Fibroblast of lung (primary cell): ENCODE measurements around the gene EXOC6. TPM values are rescaled to one million over a fixed set of nuclear protein-coding genes. Genes with fewer than 3 reads are reported as not detected.

Experiments used
- DNase-seq, 2 donors: peaks; one replicate each; pipeline versions ENCODE4 v3.0.0 to v3.0.0-alpha.2; 2010; ENCODE audit warnings: low read depth in 2 of 2
- H2AFZ ChIP-seq: 2 replicates; pipeline ENCODE4 v1.5.1; 2012; ENCODE audit warnings: low read length, control low read depth, inconsistent platforms
- H3K27ac ChIP-seq: 2 replicates; pipeline ENCODE4 v1.5.1; 2011; ENCODE audit warnings: low read length, control low read depth; ENCODE audit not compliant: insufficient read depth
- H3K27me3 ChIP-seq: 2 replicates; pipeline ENCODE4 v1.5.1; 2011; ENCODE audit warnings: mild to moderate bottlenecking, low read length; ENCODE audit not compliant: control insufficient read depth, insufficient read depth
- H3K36me3 ChIP-seq: 2 replicates; pipeline ENCODE4 v1.5.1; 2011; ENCODE audit warnings: low read length; ENCODE audit not compliant: control insufficient read depth, insufficient read depth
- H3K4me1 ChIP-seq: 2 replicates; pipeline ENCODE4 v1.5.1; 2011; ENCODE audit warnings: low read length; ENCODE audit not compliant: control insufficient read depth, insufficient read depth; ENCODE audit errors: extremely low read depth
- H3K4me2 ChIP-seq: 2 replicates; pipeline ENCODE4 v1.5.1; 2011; ENCODE audit warnings: low read length, control low read depth; ENCODE audit not compliant: insufficient read depth; ENCODE audit errors: extremely low read depth
- H3K4me3 ChIP-seq, 4 experiments: fragments of 200-600 bp in 1 of 4; sonication (generic) in 1 of 4; replicated peaks in 1 of 4; 2 replicates each; pipeline ENCODE4 v1.5.1; 2011 to 2016; ENCODE audit warnings: low read length in 4 of 4, low read depth in 3 of 4, mild to moderate bottlenecking in 3 of 4, control low read depth in 2 of 4, inconsistent platforms in 1 of 4, mixed read lengths in 1 of 4; ENCODE audit not compliant: insufficient read depth in 1 of 4; ENCODE audit errors: control extremely low read depth in 1 of 4
- H3K79me2 ChIP-seq: 2 replicates; pipeline ENCODE4 v1.5.1; 2012; ENCODE audit warnings: mild to moderate bottlenecking, low read length, inconsistent platforms; ENCODE audit not compliant: control insufficient read depth, insufficient read depth
- H3K9ac ChIP-seq: 2 replicates; pipeline ENCODE4 v1.5.1; 2011; ENCODE audit warnings: mild to moderate bottlenecking, low read length, control low read depth; ENCODE audit not compliant: insufficient read depth
- H3K9me3 ChIP-seq: 2 replicates; pipeline ENCODE4 v1.5.1; 2012; ENCODE audit warnings: low read depth, low read length; ENCODE audit not compliant: control insufficient read depth, insufficient read depth
- H4K20me1 ChIP-seq: 2 replicates; pipeline ENCODE4 v1.5.1; 2011; ENCODE audit warnings: low read length; ENCODE audit not compliant: control insufficient read depth, insufficient read depth; ENCODE audit errors: extremely low read depth
- EZH2 ChIP-seq: IDR thresholded peaks from 2 replicates; pipeline ENCODE4 v1.5.1; 2012; ENCODE audit warnings: low read length, control low read depth, mild to moderate bottlenecking; ENCODE audit errors: missing control alignments
- polyA plus RNA-seq, 2 donors: library from polyadenylated mRNA; depleted of rRNA in 1 of 2; stranded (reverse) in 1 of 2; unstranded in 1 of 2; fragments of >200 nt; gene quantifications; 2 replicates each; pipeline ENCODE4 v1.2.1, GENCODE V29; 2011 to 2012; ENCODE audit warnings: missing spikeins in 1 of 2
- total RNA-seq: library from RNA; depleted of rRNA; stranded (reverse); fragments of >200 nt; gene quantifications from 2 replicates; pipeline ENCODE4 v1.2.1, GENCODE V29; 2014
- TF ChIP-seq, protein P1 (sequence below), 2 donors: IDR thresholded peaks in 1 of 2; conservative IDR thresholded peaks in 1 of 2; 1 replicate in 1 of 2; 2 replicates in 1 of 2; pipeline ENCODE4 v1.5.1; 2011 to 2012; ENCODE audit warnings: low read length in 2 of 2, control low read depth in 1 of 2, inconsistent platforms in 1 of 2, low read depth in 1 of 2, mild to moderate bottlenecking in 1 of 2

Gene EXOC6
- total and polyA plus RNA-seq, 2 donors (not counting 1 experiment from before 2014, with no cell fraction given) = 6.2 to 9.2 TPM

DNA sequence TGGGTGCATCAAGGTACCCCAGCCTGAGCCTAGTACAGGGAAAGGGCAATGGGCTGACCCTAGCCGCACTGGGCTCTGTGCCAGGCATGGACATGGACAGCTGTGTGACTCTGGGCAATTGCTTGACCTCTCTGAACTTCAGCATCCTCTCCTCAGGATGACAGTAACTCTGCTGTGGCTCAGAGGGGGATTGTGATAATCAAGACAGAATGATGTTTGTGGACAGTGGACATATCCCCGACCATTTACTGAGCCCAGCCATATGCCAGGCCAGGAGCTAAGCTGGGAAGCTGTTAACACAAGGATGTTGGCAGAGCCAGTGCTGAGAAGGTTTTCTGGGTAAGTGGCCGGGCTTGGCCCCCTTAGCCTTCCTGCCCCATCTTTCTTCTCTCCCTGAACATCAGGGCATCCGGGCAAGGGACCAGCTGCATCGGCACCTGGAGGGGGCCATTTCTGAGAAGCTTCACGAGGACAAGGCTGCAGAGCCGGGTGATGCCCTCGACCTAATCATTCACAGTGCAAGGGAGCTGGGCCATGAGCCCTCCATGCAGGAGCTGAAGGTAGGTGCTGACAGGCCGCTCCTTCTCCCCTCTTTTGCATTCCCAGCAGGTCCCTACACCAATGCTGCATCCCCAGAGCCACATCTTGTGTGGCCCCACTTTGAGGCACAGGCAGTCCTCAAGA, 215.8 kb downstream of the EXOC6 start:
- Histone ChIP-seq H3K9ac (no peak overlapping the region), H4K20me1 (no peaks in the 10 kb centered on the region), H3K4me3 (no peak overlapping the region), H2AFZ (no peak overlapping the region), H3K4me2 (no peak overlapping the region), H3K27ac (no peak overlapping the region), H3K9me3 (no peaks in the 10 kb centered on the region), H3K36me3 (no peaks in the 10 kb centered on the region), H3K27me3 (peaks cover 73% of the 10 kb centered on the region), H3K79me2 (no peaks in the 10 kb centered on the region), H3K4me1 (no peaks in the 10 kb centered on the region)
- TF ChIP-seq EZH2 = no peak
- TF ChIP-seq, protein P1, sequence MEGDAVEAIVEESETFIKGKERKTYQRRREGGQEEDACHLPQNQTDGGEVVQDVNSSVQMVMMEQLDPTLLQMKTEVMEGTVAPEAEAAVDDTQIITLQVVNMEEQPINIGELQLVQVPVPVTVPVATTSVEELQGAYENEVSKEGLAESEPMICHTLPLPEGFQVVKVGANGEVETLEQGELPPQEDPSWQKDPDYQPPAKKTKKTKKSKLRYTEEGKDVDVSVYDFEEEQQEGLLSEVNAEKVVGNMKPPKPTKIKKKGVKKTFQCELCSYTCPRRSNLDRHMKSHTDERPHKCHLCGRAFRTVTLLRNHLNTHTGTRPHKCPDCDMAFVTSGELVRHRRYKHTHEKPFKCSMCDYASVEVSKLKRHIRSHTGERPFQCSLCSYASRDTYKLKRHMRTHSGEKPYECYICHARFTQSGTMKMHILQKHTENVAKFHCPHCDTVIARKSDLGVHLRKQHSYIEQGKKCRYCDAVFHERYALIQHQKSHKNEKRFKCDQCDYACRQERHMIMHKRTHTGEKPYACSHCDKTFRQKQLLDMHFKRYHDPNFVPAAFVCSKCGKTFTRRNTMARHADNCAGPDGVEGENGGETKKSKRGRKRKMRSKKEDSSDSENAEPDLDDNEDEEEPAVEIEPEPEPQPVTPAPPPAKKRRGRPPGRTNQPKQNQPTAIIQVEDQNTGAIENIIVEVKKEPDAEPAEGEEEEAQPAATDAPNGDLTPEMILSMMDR (conservative IDR thresholded peaks at IDR 0.05 in 1 of 2, IDR thresholded peaks at IDR 0.05 in 1 of 2; ENCODE audit: low read depth in 1 of 2, low read length in 2 of 2) = no peak
- DNase-seq = no peak

DNA sequence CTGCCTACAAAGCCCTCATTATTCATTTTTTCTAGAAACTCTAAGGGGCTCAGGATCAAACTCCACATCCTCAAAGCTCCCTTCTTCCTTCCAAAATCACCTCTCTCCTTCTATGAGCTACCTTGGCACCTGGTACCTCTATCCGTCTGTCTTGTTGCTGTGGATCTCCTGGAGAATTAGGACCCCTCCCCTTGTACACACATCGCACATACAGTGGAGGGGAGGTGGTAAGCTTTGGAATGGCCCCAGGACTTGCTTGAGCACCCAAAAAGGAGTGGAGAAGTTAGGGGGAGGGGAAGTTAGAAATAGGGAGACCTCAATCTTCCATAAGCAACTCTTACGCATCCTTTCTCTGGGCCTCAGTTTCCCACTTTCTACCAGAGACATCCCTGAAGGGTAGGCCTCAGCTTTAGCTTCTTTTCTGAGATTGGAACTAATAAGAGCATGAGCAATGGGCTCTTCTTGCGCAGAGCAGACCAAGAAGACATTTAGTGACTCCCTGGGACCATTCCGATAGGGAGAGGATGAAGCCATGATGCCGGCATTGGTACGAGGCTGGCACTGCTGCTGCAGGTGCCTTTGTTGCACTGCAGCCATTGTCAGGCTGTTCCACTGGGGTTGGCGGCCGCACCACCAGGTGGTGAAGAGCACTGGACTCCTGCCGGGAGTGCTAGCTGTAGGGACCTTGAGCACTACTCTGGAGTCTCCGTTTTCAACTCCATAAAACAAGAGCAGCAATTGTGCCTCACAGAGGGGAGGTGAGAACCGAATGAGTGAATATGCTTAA, 216.7 kb downstream of the EXOC6 start:
- Histone ChIP-seq H3K27me3 (peaks cover 75% of the 10 kb centered on the region), H3K4me3 (no peak overlapping the region), H3K9ac (no peak overlapping the region), H3K79me2 (no peaks in the 10 kb centered on the region), H3K36me3 (no peaks in the 10 kb centered on the region), H3K4me1 (no peaks in the 10 kb centered on the region), H3K9me3 (no peaks in the 10 kb centered on the region), H4K20me1 (no peaks in the 10 kb centered on the region), H3K27ac (no peak overlapping the region), H2AFZ (no peak overlapping the region), H3K4me2 (no peak overlapping the region)
- DNase-seq = no peak
- no peak for TF ChIP-seq EZH2
- TF ChIP-seq, protein P1 (conservative IDR thresholded peaks at IDR 0.05 in 1 of 2, IDR thresholded peaks at IDR 0.05 in 1 of 2; ENCODE audit: low read depth in 1 of 2, low read length in 2 of 2) = no peak

DNA sequence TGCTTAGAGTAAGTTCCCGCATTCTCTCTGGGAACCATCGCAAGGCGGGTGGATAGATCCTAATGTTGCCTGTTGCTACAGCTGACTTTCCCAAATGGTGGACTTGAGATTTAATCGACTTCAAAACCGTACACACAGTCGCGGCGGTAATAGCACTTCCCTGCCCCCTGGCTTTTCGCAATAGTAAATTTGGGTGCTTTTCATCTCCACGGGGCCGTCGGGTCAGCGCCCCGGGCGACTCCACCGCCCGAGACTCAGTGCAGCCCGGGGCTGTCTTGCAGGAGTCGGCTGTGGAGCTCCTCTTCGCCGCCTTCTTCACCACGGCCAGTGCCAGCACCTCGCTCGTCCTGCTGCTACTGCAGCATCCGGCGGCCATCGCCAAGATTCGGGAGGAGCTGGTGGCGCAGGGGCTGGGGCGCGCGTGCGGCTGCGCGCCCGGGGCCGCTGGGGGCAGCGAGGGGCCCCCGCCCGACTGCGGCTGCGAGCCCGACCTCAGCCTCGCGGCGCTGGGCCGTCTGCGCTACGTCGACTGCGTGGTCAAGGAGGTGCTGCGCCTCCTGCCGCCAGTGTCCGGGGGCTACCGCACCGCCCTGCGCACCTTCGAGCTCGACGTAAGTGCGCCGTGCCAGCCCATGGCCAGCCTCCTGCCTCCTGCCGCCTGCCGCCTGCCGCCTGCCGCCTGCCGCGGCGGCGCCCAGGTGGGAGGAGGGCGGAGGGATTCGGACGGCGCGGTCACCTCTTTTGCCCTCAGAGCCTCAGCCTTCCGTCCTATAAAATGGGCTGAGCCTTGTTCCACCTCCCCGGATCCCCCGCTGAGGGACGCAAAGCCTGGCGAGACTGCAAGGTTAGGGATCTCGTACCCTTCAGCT, 217.6 kb downstream of the EXOC6 start:
- H3K4me1 ChIP-seq = no peaks in the 10 kb centered on the region
- H3K4me2 ChIP-seq = no peak overlapping the region
- H3K27me3 ChIP-seq = peaks cover 75% of the 10 kb centered on the region
- no peaks in the 10 kb centered on the region for H3K36me3 ChIP-seq
- no peaks in the 10 kb centered on the region for H4K20me1 ChIP-seq
- H3K9ac ChIP-seq = no peak overlapping the region
- no peaks in the 10 kb centered on the region for H3K79me2 ChIP-seq
- TF ChIP-seq EZH2 = peak; percentile 74
- TF ChIP-seq, protein P1 (conservative IDR thresholded peaks at IDR 0.05 in 1 of 2, IDR thresholded peaks at IDR 0.05 in 1 of 2; ENCODE audit: low read depth in 1 of 2, low read length in 2 of 2) = peak in 1 of 2 donors; percentile 7
- no peaks in the 10 kb centered on the region for H3K9me3 ChIP-seq
- no peak overlapping the region for H3K27ac ChIP-seq
- H3K4me3 ChIP-seq = peak overlapping the region in 1 of 4 experiments; percentile 14
- no peak for DNase-seq
- H2AFZ ChIP-seq = no peak overlapping the region
